Activated T-cell treated with anti-CD3 and anti-CD28 coated beads, Interleukin-2, amount 50 U/mL, for 24 hours (primary cell): ENCODE measurements around the gene SH3BP4.

Experiments
- DNase-seq: peaks from one replicate; pipeline ENCODE4 v3.0.0-alpha.2; 2020
- H3K27ac Mint-ChIP-seq: 2 replicates; pipeline ENCODE4 v1.8.0; 2020; ENCODE audit warnings: mild to moderate bottlenecking, mixed read lengths
- H3K27me3 Mint-ChIP-seq: 2 replicates; pipeline ENCODE4 v1.8.0; 2020; ENCODE audit warnings: mixed read lengths
- H3K36me3 Mint-ChIP-seq: 2 replicates; pipeline ENCODE4 v1.8.0; 2020; ENCODE audit warnings: low read depth, mixed read lengths
- H3K4me1 Mint-ChIP-seq: 2 replicates; pipeline ENCODE4 v1.8.0; 2020; ENCODE audit warnings: low read depth, mixed read lengths
- H3K4me3 Mint-ChIP-seq: 2 replicates; pipeline ENCODE4 v1.8.0; 2020; ENCODE audit warnings: mild to moderate bottlenecking, moderate library complexity, mixed read lengths
- H3K9me3 Mint-ChIP-seq: 2 replicates; pipeline ENCODE4 v1.8.0; 2020; ENCODE audit warnings: mixed read lengths

SH3BP4 gene

DNA sequence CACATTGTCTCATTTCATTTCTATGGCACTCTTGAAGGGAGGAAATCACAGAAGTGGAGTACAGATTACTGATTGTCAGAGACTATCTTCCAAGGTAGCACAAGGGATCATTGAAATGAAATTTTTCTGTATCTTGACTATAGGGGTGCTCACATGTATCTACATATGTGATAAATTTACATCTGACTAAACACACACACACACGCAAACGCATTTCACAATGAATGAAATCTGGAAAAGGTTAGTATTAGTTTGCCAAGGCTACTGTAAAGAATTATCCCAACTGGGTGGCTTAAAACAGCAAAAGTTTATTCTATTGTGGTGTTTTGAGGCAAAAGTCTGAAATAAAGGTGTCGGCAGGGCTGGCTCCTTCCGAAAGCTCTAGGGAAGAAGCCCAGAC, 144.6 kb downstream of the SH3BP4 start:
- no peaks in the 10 kb centered on the region for H3K36me3 Mint-ChIP-seq
- peaks cover 40% of the 10 kb centered on the region for H3K27me3 Mint-ChIP-seq
- no peak overlapping the region for H3K4me3 Mint-ChIP-seq
- H3K9me3 Mint-ChIP-seq = no peaks in the 10 kb centered on the region
- no peak overlapping the region for H3K27ac Mint-ChIP-seq
- H3K4me1 Mint-ChIP-seq = no peaks in the 10 kb centered on the region
- no peak for DNase-seq

DNA sequence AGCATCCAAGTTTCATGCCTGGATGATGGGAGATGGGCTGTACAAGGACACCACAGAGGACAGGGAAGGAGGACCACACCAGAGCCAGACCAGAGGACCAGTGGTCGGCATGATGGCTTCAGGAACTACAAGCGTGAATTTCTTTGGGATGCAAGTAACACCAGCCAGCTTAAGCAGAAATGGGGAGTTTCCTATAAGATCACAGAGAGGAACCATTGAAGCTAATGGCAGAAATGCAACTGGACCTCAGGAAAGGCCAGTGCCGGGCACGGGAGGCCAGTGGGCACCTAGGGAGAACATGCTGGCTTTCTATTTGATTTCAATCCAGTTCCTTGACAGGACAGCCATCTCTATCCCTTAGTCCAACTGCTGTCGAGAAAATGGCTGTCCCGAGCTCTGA, 145.4 kb downstream of the SH3BP4 start:
- no peak for DNase-seq
- Mint-ChIP-seq H3K27me3 (peaks cover 34% of the 10 kb centered on the region), H3K9me3 (no peaks in the 10 kb centered on the region), H3K27ac (no peak overlapping the region), H3K4me1 (no peaks in the 10 kb centered on the region), H3K4me3 (no peak overlapping the region), H3K36me3 (no peaks in the 10 kb centered on the region)

- Mint-ChIP-seq H3K4me3 (no peak overlapping the region), H3K27me3 (peaks cover 27% of the 10 kb centered on the region), H3K27ac (no peak overlapping the region), H3K4me1 (no peaks in the 10 kb centered on the region), H3K36me3 (no peaks in the 10 kb centered on the region), H3K9me3 (no peaks in the 10 kb centered on the region)
- no peak for DNase-seq
Observed at GRCh38 chr2:235098269-235098668, 146.5 kb downstream of the SH3BP4 start.

GRCh38 chr2:235098736-235099494, 147.1 kb downstream of the SH3BP4 start:
- no peaks in the 10 kb centered on the region for H3K9me3 Mint-ChIP-seq
- H3K27ac Mint-ChIP-seq = no peak overlapping the region
- H3K27me3 Mint-ChIP-seq = peaks cover 27% of the 10 kb centered on the region
- no peak for DNase-seq
- no peaks in the 10 kb centered on the region for H3K36me3 Mint-ChIP-seq
- H3K4me1 Mint-ChIP-seq = no peaks in the 10 kb centered on the region
- no peak overlapping the region for H3K4me3 Mint-ChIP-seq

GRCh38 chr2:235102896-235103295, 151.1 kb downstream of the SH3BP4 start:
- Mint-ChIP-seq H3K9me3 (no peaks in the 10 kb centered on the region), H3K4me1 (no peaks in the 10 kb centered on the region), H3K36me3 (no peaks in the 10 kb centered on the region), H3K27me3 (peaks cover 20% of the 10 kb centered on the region), H3K4me3 (no peak overlapping the region), H3K27ac (no peak overlapping the region)
- DNase-seq = no peak
